AG04450 (cell line): ENCODE measurements around the gene PER3. TPM values are rescaled to one million over a fixed set of nuclear protein-coding genes. Genes with fewer than 3 reads are reported as not detected.

Experiments used
- CTCF ChIA-PET: fragments of 300-600, 350-600 bp; formaldehyde crosslinking; extraction: SDS; loops from one replicate; lab custom pipeline; 2022; ENCODE audit warnings: antibody characterized with exemption, inconsistent platforms; lab: Charles Lee
- POLR2A ChIA-PET: fragments of 350-600 bp; formaldehyde crosslinking; extraction: SDS; loops from one replicate; lab custom pipeline; 2021; ENCODE audit warnings: antibody characterized with exemption, inconsistent platforms; lab: Yijun Ruan, JAX
- DNase-seq: peaks from one replicate; pipeline ENCODE4 v3.0.0-alpha.2; 2011; ENCODE audit warnings: low read depth, low spot score
- H3K27ac ChIP-seq: one replicate; pipeline ENCODE4 v1.5.1; 2012; ENCODE audit warnings: low read depth, low read length, control low read depth
- H3K27me3 ChIP-seq: one replicate; pipeline ENCODE4 v1.6.0; 2012; ENCODE audit warnings: low read length; ENCODE audit not compliant: control insufficient read depth, insufficient read depth
- H3K4me3 ChIP-seq: 2 replicates; pipeline ENCODE4 v1.5.1; 2011; ENCODE audit warnings: mild to moderate bottlenecking, low read depth, low read length, control low read depth
- H3K9me3 ChIP-seq: 2 replicates; pipeline ENCODE4 v1.5.1; 2012; ENCODE audit warnings: low read length; ENCODE audit not compliant: control insufficient read depth, insufficient read depth
- CTCF ChIP-seq: IDR thresholded peaks from 2 replicates; pipeline ENCODE4 v1.5.1; 2011; ENCODE audit warnings: low read depth, low read length, control low read depth, inconsistent platforms
- polyA plus RNA-seq: library from polyadenylated mRNA; depleted of rRNA; stranded (reverse); fragments of >200 nt; gene quantifications from 2 replicates; pipeline ENCODE4 v1.2.3, GENCODE V29; 2011

PER3 gene
- polyA plus RNA-seq, 1 experiment = 9.1 TPM

GRCh38 chr1:7770997-7771822 is 12.9 kb upstream of the PER3 start, which contains the start of gene VAMP3:
Gene VAMP3 (plus strand): TSS chr1:7771296. CDS start chr1:7771384, 88 bp downstream.
- Histone ChIP-seq H3K9me3 (no peaks in the 10 kb centered on the region; the same call in 1 of the 2 replicates), H3K4me3 (peak within 1 kb of the TSS; percentile 85), H3K27me3 (peaks cover 5% of the 10 kb centered on the region), H3K27ac (peak within 1 kb of the TSS; percentile 40)
- POLR2A ChIA-PET = interaction anchor here (0.5 kb wide), 1 partner anchor 22 kb away, joined by 3 read pairs; no protein-coding TSS in a partner anchor
- no peak for DNase-seq
- CTCF ChIA-PET = interaction anchor here (1.3 to 3.8 kb wide), 2 partner anchors 19 to 104 kb away, joined by 8 to 16 read pairs; no protein-coding TSS in a partner anchor
- TF ChIP-seq CTCF = no peak

GRCh38 chr1:7771823-7772299 is 12.2 kb upstream of the PER3 start:
- POLR2A ChIA-PET = interaction anchor here (0.5 kb wide), 1 partner anchor 23 kb away, joined by 3 read pairs; no protein-coding TSS in a partner anchor
- TF ChIP-seq CTCF = no peak
- Histone ChIP-seq H3K27ac (peak overlapping the region; percentile 40), H3K27me3 (no peaks in the 10 kb centered on the region), H3K4me3 (peak overlapping the region; percentile 85), H3K9me3 (no peaks in the 10 kb centered on the region; the same call in 1 of the 2 replicates)
- no peak for DNase-seq
- CTCF ChIA-PET = interaction anchor here (0.6 to 3.8 kb wide), 3 partner anchors 19 to 169 kb away, joined by 3 to 16 read pairs (median 8); no protein-coding TSS in a partner anchor

- DNase-seq = no peak
- Histone ChIP-seq H3K27me3 (no peaks in the 10 kb centered on the region), H3K4me3 (no peak overlapping the region), H3K9me3 (no peaks in the 10 kb centered on the region), H3K27ac (no peak overlapping the region)
- TF ChIP-seq CTCF = no peak
- CTCF ChIA-PET = no interaction called here
- POLR2A ChIA-PET = no interaction called here
Observed at GRCh38 chr1:7777591-7777990, 6.5 kb upstream of the PER3 start.

GRCh38 chr1:7778133-7778628 is 5.9 kb upstream of the PER3 start:
- CTCF ChIA-PET = no interaction called here
- Histone ChIP-seq H3K9me3 (no peaks in the 10 kb centered on the region), H3K27me3 (no peaks in the 10 kb centered on the region), H3K4me3 (no peak overlapping the region), H3K27ac (no peak overlapping the region)
- TF ChIP-seq CTCF = no peak
- POLR2A ChIA-PET = no interaction called here
- no peak for DNase-seq
